ENCODE results near the gene TMEM170B. TPM values are rescaled to one million over a fixed set of nuclear protein-coding genes. Genes with fewer than 3 reads are reported as not detected.

TMEM170B gene
- total RNA-seq, 1 donor from 2014 or later = 3.2 TPM

GRCh38 chr6:11535801-11536230 is 1.7 kb upstream of the TMEM170B start:
- no peak for DNase-seq (ENCODE audit: low read depth)
- Histone ChIP-seq H3K36me3 (ENCODE audit: control insufficient read depth, insufficient read depth, low read length) (no peaks in the 10 kb centered on the region), H3K4me3 (ENCODE audit: low read depth, low read length) (no peak overlapping the region), H3K27me3 (ENCODE audit: control insufficient read depth, insufficient read depth, low read length) (no peaks in the 10 kb centered on the region)
- TF ChIP-seq CTCF (IDR thresholded peaks at IDR 0.05; ENCODE audit: insufficient read depth, low read length, poor library complexity, severe bottlenecking) = no peak

- H3K4me3 ChIP-seq (ENCODE audit: low read depth, low read length) = peak overlapping the region; percentile 83
- no peak for DNase-seq (ENCODE audit: low read depth)
- H3K36me3 ChIP-seq (ENCODE audit: control insufficient read depth, insufficient read depth, low read length) = no peaks in the 10 kb centered on the region
- TF ChIP-seq CTCF (IDR thresholded peaks at IDR 0.05; ENCODE audit: insufficient read depth, low read length, poor library complexity, severe bottlenecking) = no peak
- no peaks in the 10 kb centered on the region for H3K27me3 ChIP-seq (ENCODE audit: control insufficient read depth, insufficient read depth, low read length)
These were observed 754 bp upstream of the TMEM170B start for GRCh38 chr6:11536795-11537194.

- no peak for TF ChIP-seq CTCF (IDR thresholded peaks at IDR 0.05; ENCODE audit: insufficient read depth, low read length, poor library complexity, severe bottlenecking)
- Histone ChIP-seq H3K36me3 (ENCODE audit: control insufficient read depth, insufficient read depth, low read length) (no peaks in the 10 kb centered on the region), H3K4me3 (ENCODE audit: low read depth, low read length) (peak overlapping the region; percentile 83), H3K27me3 (ENCODE audit: control insufficient read depth, insufficient read depth, low read length) (no peaks in the 10 kb centered on the region)
- DNase-seq (ENCODE audit: low read depth) = no peak
These were observed 686 bp downstream of the TMEM170B start for GRCh38 chr6:11538052-11538818.

- TF ChIP-seq CTCF (IDR thresholded peaks at IDR 0.05; ENCODE audit: insufficient read depth, low read length, poor library complexity, severe bottlenecking) = no peak
- Histone ChIP-seq H3K36me3 (ENCODE audit: control insufficient read depth, insufficient read depth, low read length) (no peaks in the 10 kb centered on the region), H3K4me3 (ENCODE audit: low read depth, low read length) (peak overlapping the region; percentile 83), H3K27me3 (ENCODE audit: control insufficient read depth, insufficient read depth, low read length) (no peaks in the 10 kb centered on the region)
- no peak for DNase-seq (ENCODE audit: low read depth)
These were observed 1.4 kb downstream of the TMEM170B start for GRCh38 chr6:11538819-11539468.

GRCh38 chr6:11542863-11543262 is 5.3 kb downstream of the TMEM170B start:
- TF ChIP-seq CTCF (IDR thresholded peaks at IDR 0.05; ENCODE audit: insufficient read depth, low read length, poor library complexity, severe bottlenecking) = no peak

More at GRCh38 chr6:11542863-11543262, 5.3 kb downstream of the TMEM170B start:
- H3K27me3 ChIP-seq (ENCODE audit: control insufficient read depth, insufficient read depth, low read length) = no peaks in the 10 kb centered on the region
- no peak overlapping the region for H3K4me3 ChIP-seq (ENCODE audit: low read depth, low read length)
- H3K36me3 ChIP-seq (ENCODE audit: control insufficient read depth, insufficient read depth, low read length) = no peaks in the 10 kb centered on the region
- no peak for DNase-seq (ENCODE audit: low read depth)

Measured in kidney epithelial cell (primary cell).